HG03064 (cell line): ENCODE data around the gene RTF1.
A peak's percentile ranks its signal among the peaks of the same experiment; 100 is the strongest.

ENCODE experiments used
- ATAC-seq: cut with Tn5 transposase; IDR thresholded peaks from one replicate; pipeline ENCODE4 v1.9.1; 2021; ENCODE audit warnings: low read depth; ENCODE audit not compliant: unreplicated experiment

Gene RTF1

DNA sequence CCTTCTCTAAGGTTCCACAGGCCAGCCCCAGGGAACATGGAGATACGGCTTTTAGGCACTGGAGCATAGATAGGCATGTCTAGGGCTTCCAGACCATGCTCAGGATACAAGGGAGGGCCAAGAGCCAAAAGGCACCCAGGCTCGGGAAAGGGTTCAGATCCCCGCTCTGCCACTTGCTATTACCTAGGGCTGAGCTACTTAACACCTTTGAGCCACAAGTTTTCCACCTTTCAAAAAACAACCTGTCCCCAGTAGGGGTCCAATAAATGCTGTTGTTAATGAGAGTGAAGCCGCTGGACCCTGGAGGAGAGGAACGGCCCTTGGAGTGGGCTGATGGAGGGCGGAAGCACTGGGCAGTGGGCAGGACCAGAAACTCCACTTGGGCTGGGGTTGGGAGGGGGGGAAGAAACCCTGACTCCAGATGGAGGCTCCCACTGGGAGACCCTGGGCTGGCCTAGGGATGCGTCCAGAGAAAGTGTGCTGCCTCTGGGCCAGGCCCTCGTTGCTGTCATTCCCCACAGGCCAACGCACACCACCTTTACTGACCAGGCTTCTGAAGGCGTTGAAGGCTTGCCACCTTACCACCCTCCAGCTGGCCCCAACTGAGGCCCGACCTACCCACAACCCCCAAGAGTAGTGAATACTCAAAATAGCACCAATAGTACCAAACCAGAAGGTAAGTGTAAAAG lies 68.2 kb downstream of the RTF1 start:
- no peak for ATAC-seq

DNA sequence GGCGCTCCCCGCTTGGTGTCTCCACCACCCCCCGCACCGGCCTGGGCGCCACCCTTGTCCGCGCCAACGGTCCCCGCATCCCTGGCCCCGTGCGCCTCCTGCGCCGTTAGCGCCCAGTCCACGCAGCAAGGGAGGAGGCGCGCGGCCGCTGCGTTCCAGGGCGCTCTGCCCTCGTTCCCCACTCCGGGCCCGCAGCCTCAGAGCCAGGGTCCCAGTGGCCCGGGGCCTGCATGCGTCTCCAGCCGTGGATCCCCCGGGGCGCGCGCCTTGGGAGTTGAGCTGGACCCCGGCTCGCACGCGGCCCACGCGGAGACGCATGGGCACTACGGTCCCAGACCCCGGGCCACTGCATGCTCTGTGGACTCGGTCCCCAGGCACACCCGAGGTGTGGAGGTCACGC lies 69.4 kb downstream of the RTF1 start:
- no peak for ATAC-seq

DNA sequence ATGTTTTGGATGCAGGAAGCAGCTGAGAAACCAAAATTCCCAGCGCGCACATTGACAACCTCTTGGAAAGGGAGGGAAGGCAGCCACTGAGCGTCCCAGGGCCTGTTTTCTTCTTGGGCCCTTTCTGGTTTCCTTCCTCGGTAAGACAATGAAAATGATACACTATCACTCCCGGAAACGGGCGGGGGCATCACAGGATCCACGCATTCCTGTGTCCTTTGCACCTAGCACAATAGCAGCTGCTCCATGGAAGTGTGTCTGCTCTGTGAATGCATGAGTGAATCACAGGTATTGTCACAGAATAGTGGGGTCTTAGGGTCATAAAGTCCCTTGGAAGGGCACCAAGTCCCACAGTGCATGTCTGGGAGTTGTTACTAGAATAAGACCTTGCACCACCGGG lies 70.5 kb downstream of the RTF1 start:
- ATAC-seq = no peak

DNA sequence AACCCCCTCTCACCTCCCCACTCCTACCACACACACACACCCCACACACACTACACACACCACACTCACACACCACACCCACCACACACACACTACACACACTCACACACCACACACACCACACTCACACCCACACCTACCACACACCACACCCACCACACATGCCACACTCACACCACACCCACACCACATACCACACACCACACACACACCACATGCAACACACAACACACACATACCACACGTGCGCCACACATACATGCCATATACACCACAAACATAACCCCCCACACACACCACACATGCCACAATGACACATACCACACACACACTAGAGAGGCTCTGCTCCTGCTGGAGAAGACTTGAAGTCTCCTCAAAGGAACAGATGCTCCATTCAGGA lies 70.9 kb downstream of the RTF1 start:
- no peak for ATAC-seq

DNA sequence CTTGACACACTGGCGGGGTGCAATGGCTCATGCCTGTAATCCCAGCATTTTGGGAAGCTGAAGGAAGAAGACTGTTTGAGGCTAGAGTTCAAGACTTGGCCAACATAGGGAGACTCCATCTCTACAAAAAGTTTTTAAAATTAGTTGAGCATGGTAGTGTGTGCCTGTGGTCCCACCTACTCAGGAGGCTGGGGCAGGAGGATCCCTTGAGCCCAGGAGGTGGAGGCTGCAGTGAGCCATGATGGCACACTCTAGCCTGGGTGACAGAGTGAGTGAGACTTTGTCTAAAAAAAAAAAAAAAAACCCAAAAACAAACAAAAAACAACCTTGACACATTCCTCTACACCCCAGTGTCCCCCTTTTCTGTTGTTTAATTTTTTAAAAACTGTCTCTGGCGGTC lies 72.7 kb downstream of the RTF1 start:
- no peak for ATAC-seq

DNA sequence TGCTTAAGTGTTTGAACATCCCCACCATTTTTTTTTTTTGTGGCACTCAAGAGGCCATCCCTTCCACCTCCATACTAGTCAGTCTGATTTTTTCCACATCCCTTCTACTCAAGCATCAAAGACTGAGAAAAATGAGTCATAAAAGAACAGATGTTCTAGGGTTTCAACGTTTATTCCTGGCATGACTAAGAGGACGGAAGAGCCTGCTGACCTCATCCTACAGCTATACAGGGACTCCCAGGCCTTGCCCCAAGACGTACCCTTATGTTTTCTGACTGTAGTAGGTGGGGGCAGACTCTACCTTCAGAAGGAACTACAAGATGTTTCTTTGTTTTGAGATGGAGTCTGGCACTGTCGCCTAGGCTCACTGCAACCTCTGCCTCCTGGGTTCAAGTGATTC lies 73.5 kb downstream of the RTF1 start:
- no peak for ATAC-seq

DNA sequence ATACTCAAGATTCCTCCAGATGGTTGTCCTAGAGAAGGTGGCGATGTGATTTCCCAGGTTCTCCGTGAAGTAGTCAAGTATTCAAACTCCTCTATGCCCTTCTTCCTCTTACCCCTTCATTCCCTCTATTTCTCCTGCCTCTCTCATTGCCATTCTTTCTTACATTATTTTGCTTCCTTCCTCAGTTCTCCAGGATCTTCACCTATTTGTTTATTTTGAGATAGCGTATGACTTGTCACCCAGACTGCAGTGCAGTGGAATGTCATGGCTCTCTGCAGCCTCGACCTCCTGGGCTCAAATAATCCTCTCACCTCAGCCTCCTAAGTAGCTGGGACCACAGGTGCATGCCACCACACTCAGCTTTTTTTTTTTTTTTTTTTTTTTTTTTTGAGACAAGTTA lies 75.0 kb downstream of the RTF1 start:
- ATAC-seq = no peak

DNA sequence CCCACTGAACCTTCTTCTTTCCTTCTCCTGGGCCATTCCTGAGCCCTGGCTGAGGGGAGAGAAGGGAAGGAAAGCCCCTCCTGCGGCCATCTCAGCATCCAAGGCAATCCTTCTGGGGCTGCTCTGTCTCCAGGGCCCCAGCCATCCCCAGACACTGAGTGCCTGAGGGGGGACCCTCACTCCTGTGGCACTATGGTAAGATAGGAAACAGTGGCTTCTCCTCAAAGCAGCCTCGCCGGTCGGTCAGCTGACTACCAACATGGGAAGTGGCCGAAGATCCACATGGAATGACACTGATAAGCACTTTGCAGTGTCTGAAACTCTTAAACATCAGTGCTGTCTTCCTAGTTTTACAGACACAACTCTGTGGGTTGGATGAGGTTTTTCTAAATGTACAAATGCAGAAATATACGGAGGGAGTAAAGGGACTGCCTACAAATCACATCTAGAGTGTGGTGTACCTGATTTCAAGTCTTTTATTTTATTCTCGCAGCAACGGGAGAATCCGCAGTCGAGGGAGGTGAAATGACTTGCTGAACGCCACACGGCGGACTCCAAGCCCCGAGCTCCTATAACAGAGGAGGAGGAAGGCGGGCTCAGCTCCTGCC lies 75.8 kb downstream of the RTF1 start:
- no peak for ATAC-seq

DNA sequence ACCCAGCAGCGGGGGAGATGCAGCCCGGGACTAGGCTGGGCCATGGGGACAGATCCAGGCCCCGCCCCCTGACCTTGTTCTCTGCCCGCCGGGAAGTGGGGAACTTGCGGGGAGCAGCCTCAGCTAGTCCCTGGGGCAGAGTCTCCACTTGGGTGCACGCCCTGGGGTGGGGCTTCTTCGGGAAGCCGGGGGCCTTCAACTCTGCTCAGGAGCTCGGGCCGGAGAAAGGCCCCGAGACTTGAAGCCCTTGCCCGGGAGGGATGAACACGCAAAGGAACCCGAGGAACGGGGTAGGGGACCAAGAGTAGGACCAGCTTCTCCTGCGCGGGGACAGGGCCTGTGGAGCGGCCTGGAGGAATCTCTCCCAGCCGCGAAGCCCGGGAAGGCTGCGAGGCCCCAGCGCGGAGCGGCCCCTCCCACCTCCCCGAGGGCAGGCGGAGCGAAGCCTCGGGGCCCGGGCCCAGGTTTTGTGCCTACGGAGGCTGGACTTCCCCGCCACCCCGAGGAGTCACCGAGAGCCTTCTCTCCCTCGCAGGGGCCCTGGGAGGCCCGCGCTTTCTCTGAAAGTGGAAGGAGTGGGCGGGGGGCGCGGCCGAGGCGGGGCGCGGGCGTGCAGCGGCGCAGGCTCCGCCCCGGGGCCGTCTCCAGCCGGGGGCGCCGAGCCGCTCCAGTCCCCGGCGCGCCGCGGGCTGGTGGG lies 76.5 kb downstream of the RTF1 start, which contains the start of gene ITPKA:
Gene ITPKA, plus strand, starts transcription at position 670 of the 697 bp plus-strand sequence. CDS start 54 bp downstream, outside the sequence.
- peak; percentile 69 for ATAC-seq

DNA sequence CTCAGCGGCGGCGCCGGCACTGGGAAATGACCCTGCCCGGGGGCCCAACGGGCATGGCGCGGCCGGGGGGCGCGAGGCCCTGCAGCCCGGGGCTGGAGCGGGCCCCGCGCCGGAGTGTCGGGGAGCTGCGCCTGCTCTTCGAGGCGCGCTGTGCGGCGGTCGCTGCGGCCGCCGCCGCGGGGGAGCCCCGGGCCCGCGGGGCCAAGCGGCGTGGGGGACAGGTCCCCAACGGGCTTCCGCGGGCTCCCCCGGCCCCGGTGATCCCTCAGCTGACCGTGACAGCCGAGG lies 77.0 kb downstream of the RTF1 start:
- ATAC-seq = no peak

DNA sequence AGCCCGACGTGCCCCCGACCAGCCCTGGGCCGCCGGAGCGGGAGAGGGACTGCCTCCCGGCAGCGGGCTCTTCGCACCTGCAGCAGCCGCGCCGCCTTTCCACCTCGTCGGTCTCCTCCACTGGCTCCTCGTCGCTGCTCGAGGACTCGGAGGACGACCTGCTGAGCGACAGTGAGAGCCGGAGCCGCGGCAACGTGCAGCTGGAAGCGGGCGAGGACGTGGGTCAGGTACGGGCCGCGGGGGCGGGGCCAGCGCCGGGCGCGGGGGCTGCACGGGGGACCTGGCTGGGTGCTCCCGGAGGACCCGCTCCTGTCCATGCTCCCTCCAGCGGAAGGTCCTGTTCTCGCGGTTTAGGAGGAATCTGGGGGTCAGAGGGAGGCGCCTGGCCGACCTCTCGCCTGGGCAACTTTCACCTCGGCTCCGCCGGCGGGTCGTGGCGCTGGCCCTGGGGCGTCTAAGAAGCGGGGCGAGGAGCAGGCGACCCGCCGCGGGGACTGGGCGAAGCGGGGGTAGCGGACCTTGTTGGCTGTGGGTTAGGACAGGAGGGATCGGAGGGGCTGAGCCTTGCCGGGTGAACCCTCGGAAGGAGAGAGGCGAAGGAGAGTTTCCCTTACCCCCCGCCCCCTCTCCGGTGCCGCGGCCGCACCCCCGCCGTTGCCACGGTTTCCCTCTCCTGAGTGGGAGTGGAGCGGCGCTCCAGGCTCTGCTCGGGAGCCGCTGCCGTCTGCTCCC lies 77.5 kb downstream of the RTF1 start:
- peak; percentile 20 for ATAC-seq

DNA sequence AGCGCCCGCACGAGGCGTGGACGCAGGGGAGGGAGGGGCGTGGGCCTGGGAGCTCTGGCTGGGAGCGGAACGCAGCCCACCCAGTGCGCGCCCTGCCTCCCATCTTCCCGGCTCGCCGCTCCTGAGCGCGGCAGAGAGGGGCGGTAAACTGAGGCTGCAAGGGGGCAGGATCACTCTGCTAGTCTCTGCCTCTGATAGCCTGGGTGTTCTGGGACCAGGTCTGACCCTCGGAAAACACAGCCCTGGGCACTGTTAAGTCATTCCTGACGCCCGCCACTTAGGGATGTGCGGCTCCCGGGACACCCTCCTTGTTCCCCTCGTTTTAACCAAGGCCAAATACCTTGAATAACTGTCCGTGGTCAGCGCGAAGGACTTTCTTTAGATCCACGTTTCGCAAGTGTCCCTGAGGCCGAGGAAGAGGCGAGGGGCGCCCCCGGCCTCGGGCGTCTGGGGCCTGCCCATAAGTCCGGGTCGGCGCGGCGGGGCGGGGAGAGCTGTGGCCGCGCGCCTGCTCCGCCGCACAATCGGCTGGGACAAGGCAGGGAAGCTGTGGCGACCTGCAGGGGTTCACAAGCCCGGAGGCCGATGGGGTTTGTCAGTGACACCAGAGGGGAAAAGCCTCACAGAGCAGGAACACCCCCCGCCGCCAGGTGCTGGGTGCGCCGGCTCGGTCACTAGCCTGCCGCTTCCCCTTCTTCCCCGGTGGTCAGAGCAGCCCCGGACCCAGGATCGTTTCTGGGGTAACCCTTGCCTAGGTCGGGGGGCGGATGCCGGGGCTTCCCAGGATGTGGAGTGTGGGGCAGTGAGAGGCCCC lies 78.2 kb downstream of the RTF1 start:
- no peak for ATAC-seq

DNA sequence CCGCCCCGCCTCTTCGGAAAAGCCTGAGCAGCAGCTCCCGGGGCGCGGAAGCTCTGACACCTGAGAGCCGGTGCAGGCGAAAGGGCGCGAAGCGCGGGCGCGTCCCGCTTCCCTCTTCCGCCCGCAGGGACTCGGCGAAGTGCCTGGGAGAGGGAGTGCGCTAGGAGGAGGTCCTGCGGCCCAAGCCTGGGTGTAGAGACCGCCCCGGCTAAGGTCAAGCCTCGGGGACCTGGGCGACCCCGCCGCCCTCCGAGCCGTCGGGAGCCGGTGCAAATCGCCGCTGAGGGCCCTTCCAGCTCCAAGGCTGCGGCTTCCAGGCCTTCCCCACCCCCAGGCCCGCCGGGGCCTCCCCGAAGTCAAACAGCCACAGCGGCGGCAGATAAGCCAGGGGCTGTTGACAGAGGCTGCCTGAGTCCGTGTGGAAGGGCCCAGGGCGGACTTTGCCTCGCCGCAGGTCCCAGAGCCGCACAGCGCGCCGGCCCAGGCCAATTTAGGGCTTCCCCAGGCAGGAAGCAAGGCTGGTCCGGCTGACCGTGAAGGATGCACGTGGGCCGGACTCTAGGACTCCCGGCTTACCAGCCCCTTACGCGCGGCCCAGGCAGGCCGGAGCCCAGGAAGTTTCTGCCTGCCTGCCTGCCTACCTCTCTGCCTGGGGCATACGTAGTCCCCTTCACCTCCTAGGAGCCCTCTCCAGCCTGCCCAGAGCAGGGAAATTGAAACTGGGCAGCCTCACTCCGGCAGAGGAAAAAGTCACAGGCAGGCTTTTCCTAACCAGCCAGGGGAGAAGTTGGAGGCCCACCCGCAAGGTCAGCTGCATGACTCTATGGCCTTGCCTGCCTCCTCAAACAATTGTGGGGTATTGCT lies 79.1 kb downstream of the RTF1 start:
- no peak for ATAC-seq

DNA sequence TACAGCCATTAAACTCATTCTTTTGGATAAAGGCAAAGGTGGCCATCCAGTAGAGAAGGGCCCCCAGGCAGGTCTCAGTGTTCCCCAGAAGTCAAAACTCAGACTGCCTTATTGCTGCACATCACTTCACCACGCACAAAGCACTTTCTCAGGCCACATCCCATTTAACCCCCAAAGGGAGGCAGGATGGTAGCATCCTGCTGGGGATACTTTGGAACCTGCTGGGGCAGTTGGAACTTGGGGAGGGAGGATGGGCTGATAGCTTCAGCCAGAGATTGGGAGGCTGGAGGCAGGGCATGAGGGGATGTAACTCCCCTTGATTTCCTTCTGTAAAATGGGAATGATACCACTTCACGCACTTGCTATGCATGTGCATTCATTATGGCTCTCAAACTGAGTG lies 81.8 kb downstream of the RTF1 start:
- ATAC-seq = no peak

DNA sequence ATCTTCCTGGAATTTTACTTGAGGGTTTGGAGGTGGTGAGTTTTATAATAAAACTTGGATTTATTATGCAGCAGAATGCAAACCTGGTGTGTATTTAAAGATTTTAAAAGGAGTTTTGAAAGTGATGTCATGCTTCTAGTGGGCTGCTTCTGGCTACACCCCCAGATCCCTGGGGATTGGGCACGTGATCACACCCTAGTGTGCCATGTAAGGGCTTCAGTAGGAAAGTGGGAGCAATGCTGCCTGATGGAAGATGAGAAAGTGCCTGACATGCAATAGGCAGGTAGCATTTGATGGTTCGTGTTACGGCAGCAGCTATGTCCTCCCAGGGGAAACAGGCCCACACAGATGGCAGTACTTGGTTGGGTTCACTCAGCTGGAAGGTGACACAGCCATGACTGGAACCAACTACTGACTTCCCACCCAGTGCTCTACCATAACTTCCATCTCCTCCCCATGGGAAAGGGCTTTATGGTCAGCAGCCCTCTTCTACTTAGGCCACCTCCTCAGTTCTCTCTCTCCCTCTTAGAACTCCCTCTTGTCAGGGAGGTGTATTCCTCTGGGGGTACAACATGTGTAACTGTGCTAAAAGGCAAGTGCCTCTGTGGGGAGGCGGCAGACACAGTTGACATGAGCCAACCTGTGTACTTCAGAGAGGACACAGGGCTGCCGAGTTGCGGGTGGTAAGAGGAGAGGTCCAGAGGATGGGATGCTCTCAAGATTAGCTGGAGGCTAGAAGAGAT lies 82.4 kb downstream of the RTF1 start:
- ATAC-seq = no peak

DNA sequence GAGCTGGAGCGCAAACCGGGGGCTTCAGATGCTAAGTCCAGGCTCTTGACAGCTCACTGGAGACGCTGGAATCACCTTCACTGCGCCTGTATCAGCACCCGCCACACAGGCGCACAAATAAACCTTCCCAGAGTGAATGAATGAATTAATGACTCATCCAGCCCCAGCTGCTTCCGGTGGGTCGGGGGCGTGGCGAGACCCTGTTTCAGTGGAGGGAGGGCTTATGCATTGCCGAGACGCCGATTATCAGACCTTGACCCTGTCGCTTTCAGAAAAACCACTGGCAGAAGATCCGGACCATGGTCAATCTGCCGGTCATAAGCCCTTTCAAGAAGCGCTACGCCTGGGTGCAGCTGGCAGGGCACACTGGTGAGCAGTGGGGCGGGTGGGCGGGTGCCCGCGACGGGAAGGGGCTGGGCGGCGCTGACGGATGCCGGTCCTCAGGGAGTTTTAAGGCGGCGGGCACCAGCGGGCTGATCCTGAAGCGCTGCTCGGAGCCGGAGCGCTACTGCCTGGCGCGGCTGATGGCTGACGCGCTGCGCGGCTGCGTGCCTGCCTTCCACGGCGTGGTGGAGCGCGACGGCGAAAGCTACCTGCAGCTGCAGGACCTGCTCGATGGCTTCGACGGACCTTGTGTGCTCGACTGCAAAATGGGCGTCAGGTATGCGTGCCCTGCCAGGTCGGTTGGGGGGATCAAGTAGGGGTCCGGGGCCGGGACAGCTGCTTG lies 84.5 kb downstream of the RTF1 start:
- ATAC-seq = no peak

DNA sequence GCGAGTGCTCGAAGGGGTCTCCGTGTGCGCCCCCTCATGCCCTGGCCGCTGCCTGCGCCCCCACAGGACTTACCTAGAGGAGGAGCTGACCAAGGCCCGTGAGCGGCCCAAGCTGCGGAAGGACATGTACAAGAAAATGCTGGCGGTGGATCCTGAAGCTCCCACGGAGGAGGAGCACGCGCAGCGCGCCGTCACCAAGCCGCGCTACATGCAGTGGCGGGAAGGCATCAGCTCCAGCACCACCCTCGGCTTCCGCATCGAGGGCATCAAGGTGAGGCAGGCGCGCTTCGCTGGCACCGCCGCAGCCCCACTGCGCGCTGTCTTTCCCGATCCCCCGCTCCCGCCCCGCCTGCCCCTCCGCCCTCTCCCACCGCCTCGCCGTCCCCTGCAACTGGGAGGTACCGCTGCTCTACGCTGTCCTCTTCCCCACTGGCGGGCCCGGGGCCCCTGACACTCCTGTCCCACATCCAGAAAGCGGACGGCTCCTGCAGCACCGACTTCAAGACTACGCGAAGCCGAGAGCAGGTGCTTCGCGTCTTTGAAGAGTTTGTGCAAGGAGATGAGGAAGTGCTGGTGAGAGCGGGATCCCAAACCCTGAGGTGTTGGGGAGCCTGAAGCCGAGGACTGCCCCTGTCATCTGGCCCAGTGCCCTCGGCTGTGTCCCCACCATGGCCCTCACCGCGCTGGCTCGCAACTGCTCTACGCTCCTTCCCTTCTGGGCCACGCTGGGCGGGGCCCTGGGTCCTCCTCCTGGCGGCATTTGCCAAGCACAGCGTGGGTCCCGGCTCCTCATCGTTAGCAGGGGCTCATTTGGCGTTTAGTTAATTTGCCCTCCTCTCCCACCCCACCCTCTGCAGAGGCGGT lies 85.3 kb downstream of the RTF1 start:
- ATAC-seq = no peak
